Stimulated activated CD8-positive, alpha-beta memory T cell treated with anti-CD3 and anti-CD28 coated beads, Interleukin-7, amount 100 ng/mL, for 48 hours (primary cell): ENCODE results near the gene PXK.

Experiments used
- DNase-seq, 2 donors: peaks; one replicate each; pipeline ENCODE4 v3.0.0-alpha.2; 2020; ENCODE audit warnings: low read depth in 1 of 2; ENCODE audit errors: extremely low read depth in 1 of 2

The PXK gene

GRCh38 chr3:58379351-58380073 lies 46.8 kb downstream of the PXK start:
- no peak for DNase-seq

- no peak for DNase-seq
Measured at GRCh38 chr3:58383476-58383875, 50.8 kb downstream of the PXK start.

GRCh38 chr3:58383904-58384303 lies 51.2 kb downstream of the PXK start:
- DNase-seq, result no peak

GRCh38 chr3:58384381-58385090 lies 51.8 kb downstream of the PXK start:
- no peak for DNase-seq

- no peak for DNase-seq
Measured at GRCh38 chr3:58386626-58387365, 54.1 kb downstream of the PXK start.

GRCh38 chr3:58387650-58388546 lies 55.2 kb downstream of the PXK start:
- DNase-seq, result no peak

- no peak for DNase-seq
Measured at GRCh38 chr3:58388550-58389091, 55.9 kb downstream of the PXK start.

- no peak for DNase-seq
Measured at GRCh38 chr3:58391156-58391865, 58.6 kb downstream of the PXK start.

- no peak for DNase-seq
Measured at GRCh38 chr3:58392181-58392580, 59.5 kb downstream of the PXK start.

- no peak for DNase-seq
Measured at GRCh38 chr3:58394339-58394738, 61.6 kb downstream of the PXK start.

GRCh38 chr3:58398669-58399333 lies 66.1 kb downstream of the PXK start:
- DNase-seq, result no peak

- no peak for DNase-seq
Measured at GRCh38 chr3:58403513-58404109, 70.9 kb downstream of the PXK start.

- no peak for DNase-seq
Measured at GRCh38 chr3:58404396-58404795, 71.7 kb downstream of the PXK start.

- no peak for DNase-seq
Measured at GRCh38 chr3:58408906-58409305, 76.2 kb downstream of the PXK start.

- no peak for DNase-seq
Measured at GRCh38 chr3:58409663-58410062, 77.0 kb downstream of the PXK start.

- no peak for DNase-seq
Measured at GRCh38 chr3:58411036-58411435, 78.3 kb downstream of the PXK start.

GRCh38 chr3:58411851-58412830 lies 79.4 kb downstream of the PXK start:
- no peak for DNase-seq
